NCI-H345 treated with DMSO at 0.1 percent for 48 hours (cell line): Measurements from ENCODE around the gene SPIRE2.
"Not testable (repeated sequence)": the region's sequence is repeated elsewhere in the genome, so short reads cannot be mapped to it uniquely, and the experiment has no call there.

Source experiments
- DNase-seq: peaks from one replicate; lab custom pipeline; 2025; ENCODE audit not compliant: unreplicated experiment; lab: John Stamatoyannopoulos, UW

The SPIRE2 gene

GRCh38 chr16:89836484-89836883 is 8.2 kb downstream of the SPIRE2 start:
- not testable (repeated sequence) for DNase-seq

DNA sequence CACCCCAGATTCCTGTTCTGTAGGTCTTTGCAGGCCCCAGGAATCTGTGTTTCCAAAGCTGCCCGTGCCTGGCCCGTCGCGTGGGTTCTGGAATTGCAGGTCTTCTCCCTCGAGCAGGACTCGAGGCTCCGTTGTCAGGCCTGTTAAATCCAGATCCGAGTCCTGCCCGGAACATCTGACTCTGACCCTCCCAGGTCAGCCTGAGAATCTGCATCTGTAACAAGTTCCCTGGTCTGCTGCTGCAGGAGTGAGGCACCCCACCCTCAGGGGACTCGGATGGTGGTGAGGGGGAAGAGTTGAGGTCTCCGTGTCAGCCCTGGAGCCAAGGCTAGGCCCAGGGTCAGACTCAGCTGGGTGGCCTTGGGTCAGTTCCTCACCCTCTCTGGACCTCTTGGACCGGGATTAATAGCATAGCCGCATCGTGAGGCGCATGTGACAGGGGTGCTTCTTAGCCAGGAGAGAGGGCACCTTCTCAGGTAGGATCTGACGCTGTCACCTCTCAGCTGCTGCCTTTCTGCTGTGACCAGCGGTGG is 8.8 kb downstream of the SPIRE2 start:
- DNase-seq = no peak

DNA sequence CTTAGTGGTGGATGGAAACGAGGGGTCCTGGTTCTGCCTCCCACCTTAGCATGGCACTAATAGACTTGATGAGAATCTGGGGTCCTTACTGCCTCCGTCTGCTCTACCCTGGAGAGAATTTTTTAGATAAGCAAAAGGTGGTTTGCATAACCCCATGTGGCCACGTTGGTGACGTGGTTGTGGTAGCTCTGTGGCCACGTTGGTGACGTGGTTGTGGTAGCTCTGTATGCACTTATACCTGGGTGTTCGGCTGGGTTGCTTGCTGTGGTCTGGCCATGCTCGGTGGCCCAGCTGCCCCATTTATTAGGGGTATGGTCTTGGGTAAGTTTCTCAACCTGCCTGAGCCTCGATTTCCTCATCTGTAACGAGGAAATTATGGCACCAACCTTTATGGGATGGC is 13.0 kb downstream of the SPIRE2 start:
- no peak for DNase-seq

DNA sequence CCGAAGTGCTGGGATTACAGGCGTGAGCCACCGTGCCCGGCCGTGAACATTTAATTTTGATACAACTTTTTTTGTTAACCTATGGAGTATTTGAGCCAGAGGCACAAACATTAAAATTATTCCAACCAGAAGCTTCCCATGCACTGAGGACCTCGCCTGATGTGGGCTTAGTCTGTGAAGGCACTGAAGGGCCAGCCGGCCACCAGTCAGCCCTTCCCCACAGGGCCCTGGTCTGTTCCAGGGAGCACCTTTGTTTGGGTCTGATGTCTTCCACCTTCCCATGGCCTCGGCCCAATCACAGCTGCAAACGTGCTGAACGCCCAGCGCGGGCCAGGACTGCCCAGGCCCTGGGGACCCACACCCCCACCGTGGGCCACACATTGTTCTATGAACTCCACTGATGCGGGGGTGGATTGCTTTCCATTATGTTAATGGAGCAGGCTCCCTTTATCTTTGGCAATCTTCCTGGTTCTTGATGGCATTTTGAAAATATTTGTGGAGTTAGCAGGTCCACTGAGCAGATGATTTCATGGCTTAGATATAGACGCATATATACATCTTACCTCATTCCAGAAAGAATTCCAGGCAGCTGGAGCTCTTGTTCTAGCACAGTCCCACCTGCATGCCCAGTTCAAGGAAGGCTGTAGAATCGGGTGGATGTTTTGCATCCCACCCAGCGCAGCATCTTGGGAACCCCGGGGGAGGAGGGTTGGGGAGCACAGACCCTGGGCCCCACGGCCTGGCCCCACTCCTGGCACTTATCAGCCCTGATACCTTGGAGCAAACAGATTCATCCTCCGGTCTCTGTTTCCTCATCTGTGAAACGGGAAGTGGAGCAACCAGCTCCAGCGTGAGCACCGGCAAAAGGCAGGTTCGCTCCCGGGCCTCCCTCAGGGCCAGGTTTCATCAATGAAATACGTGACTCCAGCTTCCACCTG is 14.5 kb downstream of the SPIRE2 start:
- DNase-seq = no peak

DNA sequence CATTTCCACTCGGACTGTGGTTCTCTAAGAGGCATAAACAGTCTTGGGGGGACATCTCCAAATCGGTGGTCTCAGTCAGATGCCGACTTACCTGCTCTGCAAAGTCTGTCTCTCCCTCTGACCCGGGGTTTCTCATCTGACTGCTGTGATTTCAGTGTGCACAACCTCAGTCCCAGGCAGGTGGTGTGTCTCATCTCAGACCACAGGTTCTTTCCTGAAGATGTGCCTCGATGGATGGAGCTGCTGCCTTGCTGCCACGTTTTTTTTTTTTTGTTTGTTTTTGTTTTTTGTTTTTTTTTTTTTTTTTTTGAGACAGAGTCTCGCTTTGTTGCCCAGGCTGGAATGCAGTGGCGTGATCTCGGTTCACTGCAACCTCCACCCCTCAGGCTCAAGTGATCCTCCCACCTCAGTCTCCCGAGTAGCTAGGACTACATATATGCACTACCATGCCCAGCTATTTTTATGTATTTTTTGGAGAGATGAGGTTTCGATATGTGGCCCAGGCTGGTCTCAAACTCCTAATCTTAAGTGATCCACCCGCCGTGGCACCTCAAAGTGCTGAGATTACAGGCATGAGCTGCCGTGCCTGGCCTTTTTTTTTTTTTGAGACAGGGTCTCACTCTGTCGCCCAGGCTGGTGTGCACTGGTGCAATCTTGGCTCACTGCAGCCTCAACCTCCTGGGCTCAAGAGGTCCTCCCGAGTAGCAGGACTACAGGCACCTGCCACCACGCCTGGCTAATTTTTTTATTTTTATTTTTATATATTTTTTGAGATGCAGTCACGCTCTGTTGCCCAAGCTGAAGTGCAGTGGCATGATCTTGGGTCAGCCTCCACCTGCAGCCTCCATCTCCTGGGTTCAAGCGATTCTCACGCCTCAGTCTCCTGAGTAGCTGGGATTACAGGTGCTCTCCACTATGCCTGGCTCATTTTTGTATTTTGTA is 15.4 kb downstream of the SPIRE2 start:
- DNase-seq = no peak

DNA sequence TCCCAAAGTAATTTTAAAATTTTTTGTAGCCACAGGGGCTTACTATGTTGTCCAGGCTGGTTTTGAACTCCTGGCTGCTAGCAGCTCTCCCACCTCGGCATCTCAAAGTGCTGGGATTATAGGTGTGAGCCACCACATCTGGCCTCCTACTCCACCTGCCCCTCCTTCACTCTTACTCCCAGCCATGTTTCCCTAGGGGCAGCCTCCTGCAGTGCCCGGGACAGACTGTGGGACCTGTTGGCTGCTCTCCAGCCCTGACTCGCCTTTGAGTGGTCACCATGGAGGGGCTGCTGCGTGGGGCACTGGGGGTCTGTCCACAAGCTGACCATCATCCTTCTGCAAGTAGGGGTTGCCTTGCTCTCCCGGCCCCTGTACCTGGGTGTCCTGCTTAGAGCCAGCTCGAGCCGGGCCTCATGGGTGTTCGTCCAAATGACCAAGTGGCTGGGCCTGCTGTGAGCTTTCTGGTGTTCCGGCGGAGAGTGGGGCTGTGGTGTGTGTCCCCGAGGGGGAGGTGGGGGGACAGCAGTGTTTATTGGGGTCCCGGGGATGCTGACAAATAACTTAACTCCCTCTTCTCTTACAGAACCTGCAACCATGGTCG is 16.6 kb downstream of the SPIRE2 start:
- no peak for DNase-seq

- no peak for DNase-seq
Observed at GRCh38 chr16:89845417-89845816, 17.1 kb downstream of the SPIRE2 start.

- DNase-seq = peak; percentile 36
Observed at GRCh38 chr16:89847051-89847939, 19.0 kb downstream of the SPIRE2 start.

DNA sequence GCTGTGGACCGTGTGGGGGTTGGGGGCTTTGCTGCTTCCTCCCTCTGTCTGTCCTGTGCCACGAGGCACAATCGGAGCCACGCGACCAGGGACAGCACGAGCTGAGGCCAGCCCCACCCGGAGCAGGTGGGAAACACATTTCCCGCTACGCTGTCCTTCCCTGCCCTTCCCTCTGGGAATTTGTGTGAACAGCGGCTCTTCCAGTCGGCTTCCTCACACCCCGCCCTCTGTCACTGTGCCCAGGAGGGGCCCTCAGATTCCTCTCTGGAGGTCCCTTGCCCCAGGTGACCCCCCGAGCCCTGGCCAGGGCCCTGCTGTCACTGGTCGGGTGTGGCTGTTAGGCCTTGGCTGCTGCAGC is 19.6 kb downstream of the SPIRE2 start:
- no peak for DNase-seq

DNA sequence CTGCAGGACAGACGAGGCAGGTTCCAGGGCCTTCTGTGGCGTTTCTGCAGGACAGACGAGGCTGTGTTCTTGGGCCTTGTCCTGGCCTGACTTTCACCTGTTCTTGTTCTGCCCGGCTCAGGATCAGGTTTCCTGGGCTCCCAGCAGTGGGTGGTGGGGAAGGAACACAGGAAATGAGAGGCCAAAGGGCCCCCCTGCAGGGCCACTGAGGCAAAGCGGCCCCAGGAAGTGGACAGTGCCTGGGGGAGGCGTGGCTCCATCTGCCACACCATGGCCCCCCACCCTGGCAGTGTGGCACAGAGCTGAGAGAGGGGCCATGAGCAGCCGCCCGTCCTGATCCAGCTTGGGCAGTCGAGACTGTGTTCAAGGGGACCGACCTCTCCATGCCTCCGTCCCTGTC is 20.7 kb downstream of the SPIRE2 start:
- DNase-seq = no peak

DNA sequence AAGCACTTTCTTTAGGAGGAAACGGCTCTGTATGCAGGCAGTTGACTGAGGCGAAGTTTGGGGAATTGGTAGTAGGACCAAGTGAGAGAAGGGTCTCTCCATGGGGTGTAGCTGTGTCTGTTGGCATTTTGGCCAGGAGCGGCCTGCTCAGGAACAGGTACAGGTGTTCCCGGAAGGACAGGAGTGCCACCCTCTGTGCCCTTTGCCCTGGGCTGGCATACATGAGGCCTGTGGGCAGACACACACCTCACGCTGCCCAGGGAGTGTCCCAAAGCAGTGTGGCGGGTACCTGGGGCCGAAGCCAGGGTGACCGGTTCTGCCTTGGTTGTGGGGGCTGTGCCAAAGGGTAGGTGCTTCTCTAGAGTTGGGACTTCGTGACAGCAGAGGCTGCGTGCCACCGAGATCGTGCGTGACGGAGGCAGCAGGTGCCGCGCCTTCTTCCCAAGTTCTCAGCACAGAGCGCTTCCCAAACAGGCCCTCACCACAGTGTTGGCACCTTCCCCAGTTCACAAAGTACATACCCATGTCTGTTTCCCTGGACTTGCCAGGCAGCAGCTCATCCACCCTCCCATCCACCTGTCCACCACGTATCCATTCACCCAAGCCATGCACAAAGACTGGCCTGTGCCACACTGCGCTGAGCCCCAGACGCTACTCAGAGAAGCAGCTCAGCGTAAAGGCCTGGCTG is 25.2 kb downstream of the SPIRE2 start:
- DNase-seq = no peak

DNA sequence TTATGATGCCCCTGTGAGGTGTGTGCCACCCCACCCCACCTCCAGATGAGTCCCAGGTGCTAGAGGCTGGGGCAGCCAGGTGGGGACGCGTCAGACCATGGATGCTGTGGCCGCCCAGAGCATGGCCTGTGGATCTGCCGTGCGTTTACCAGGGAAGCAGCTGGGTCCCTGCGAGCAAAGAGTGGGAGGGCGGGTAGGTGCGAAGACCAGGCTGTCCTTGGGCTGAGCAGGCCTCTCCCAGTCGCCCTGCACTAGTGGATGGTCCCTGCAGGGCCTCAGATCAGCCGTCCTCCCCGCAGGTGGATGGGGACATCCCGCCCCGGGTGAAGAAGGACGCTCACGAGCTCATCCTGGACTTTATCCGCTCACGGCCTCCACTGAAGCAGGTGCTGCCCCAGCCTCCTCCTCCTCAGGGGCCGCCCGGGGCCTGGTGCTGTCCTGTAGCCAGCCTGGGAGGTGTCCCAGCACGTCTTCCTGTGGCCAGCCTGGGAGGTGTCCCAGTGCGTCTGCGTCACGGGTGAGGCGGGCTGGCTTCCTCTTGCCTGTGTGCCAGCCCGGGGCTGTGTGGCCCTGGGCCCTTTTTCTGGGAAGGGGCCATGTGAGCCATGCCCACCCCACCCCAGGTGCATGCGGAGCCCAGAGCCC is 27.1 kb downstream of the SPIRE2 start:
- DNase-seq = no peak

GRCh38 chr16:89855986-89856385 is 27.7 kb downstream of the SPIRE2 start:
- no peak for DNase-seq

DNA sequence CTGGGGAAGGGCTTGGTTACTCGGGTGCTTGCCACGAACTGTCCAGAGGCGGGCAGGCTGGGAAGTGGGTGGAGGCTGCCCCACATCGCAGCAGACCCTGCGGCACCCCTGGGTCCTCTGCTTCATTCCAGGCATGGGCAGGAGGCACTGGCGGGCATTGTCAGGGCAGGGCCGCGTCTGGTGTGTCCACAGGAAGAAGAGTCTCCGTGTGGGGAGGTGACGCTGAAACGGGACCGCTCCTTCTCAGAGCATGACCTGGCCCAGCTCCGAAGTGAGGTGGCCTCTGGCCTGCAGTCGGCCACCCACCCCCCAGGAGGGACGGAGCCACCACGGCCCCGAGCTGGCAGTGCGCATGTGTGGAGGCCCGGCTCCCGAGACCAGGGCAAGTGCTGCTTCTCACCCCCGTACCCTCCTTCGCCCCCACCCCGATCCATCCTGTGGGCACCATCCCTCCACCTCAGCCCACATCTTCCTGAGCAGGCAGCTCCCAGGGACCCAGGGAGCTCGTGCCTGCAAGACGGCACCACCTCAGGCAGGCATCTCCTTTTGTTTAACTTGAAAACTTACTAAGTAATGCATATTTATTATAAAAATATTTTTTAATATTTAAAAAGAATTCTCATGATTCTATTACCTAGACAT is 30.8 kb downstream of the SPIRE2 start:
- DNase-seq = no peak

DNA sequence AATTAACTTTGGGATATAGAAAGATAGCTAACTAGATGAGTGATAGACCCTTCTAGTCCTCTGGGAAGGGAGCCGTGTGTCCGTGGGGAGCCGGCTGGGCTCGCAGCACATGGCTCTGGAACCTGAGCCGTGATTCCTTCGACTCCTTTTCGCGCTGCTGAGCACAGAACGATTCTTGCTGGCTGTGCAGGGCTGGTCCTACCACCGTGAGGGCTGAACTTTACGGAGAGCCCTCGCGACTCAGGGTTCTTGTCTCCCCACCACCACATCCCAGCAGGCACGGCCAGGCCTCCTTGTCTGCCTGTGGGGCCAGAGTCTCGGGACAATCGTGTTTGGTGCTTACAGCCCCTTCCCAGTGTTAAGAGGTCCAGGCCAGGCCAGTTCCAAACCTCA is 31.3 kb downstream of the SPIRE2 start:
- no peak for DNase-seq

- no peak for DNase-seq
Observed at GRCh38 chr16:89860747-89861304, 32.6 kb downstream of the SPIRE2 start.

DNA sequence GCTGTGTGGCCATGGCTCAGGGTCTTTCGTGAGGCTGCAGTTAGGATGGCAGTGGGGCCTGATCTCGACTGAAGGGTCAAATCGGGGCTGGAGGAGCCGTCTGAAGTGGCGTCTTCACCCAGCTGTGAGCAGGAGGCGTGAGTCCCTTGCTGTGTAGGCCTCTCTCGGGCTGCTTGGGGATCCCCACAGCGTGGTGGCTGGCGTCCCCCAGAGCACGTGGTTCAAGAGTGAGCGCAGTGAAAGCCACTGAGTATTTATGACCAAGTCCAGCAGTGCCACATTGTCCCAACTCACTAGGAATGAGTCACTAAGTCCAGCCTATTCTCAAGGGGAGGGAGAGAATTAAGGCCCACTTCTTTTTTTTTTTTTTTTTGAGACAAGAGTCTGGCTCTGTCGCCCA is 33.4 kb downstream of the SPIRE2 start:
- DNase-seq = no peak

GRCh38 chr16:89862732-89863131 is 34.5 kb downstream of the SPIRE2 start:
- DNase-seq = no peak
